GM20000 (cell line): ENCODE measurements around the gene LHFPL3.

Experiments used
- DNase-seq: peaks from one replicate; pipeline ENCODE4 v3.0.0; 2012; ENCODE audit warnings: low spot score
- TF ChIP-seq, protein P1 (sequence below): IDR thresholded peaks from 2 replicates; pipeline ENCODE4 v1.5.1; 2012; ENCODE audit warnings: mild to moderate bottlenecking, control low read depth; ENCODE audit errors: extremely low read depth, missing control alignments

LHFPL3 gene

DNA sequence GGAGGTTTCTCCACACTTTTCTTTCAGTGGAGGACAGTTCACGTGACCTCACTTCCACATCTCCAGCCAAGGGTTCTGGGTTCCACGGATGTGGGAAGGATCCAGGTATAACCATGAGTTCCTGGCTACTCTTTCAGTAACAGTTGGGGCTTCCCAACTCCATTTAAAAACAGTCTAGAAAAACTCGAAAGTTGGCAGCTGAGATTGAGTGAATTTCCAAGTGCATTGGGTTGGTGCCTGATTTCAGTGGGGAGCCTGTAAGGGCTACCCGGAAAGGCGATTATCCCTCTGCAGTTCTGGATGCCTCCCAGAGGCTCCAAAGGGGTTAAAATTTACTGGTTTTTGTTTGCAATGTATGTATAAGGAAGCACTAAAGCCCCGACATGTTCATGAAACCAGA is 24.3 kb downstream of the LHFPL3 start:
- DNase-seq, result no peak
- TF ChIP-seq, protein P1, sequence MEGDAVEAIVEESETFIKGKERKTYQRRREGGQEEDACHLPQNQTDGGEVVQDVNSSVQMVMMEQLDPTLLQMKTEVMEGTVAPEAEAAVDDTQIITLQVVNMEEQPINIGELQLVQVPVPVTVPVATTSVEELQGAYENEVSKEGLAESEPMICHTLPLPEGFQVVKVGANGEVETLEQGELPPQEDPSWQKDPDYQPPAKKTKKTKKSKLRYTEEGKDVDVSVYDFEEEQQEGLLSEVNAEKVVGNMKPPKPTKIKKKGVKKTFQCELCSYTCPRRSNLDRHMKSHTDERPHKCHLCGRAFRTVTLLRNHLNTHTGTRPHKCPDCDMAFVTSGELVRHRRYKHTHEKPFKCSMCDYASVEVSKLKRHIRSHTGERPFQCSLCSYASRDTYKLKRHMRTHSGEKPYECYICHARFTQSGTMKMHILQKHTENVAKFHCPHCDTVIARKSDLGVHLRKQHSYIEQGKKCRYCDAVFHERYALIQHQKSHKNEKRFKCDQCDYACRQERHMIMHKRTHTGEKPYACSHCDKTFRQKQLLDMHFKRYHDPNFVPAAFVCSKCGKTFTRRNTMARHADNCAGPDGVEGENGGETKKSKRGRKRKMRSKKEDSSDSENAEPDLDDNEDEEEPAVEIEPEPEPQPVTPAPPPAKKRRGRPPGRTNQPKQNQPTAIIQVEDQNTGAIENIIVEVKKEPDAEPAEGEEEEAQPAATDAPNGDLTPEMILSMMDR, result no peak

GRCh38 chr7:104357166-104357565 is 28.8 kb downstream of the LHFPL3 start:
- no peak for DNase-seq

GRCh38 chr7:104358446-104359132 is 30.2 kb downstream of the LHFPL3 start:
- TF ChIP-seq, protein P1, result no peak
- no peak for DNase-seq

More at GRCh38 chr7:104357166-104357565, 28.8 kb downstream of the LHFPL3 start:
- TF ChIP-seq, protein P1, result no peak

- TF ChIP-seq, protein P1, result no peak
- DNase-seq, result no peak
Measured at GRCh38 chr7:104362756-104363155, 34.4 kb downstream of the LHFPL3 start.

GRCh38 chr7:104363355-104363754 is 35.0 kb downstream of the LHFPL3 start:
- TF ChIP-seq, protein P1, result no peak
- no peak for DNase-seq

- DNase-seq, result no peak
- TF ChIP-seq, protein P1, result no peak
Measured at GRCh38 chr7:104366390-104366789, 38.0 kb downstream of the LHFPL3 start.

- DNase-seq, result no peak
- TF ChIP-seq, protein P1, result no peak
Measured at GRCh38 chr7:104367926-104368325, 39.5 kb downstream of the LHFPL3 start.
